H1 (cell line): Measurements from ENCODE around the gene TIE1. TPM values are rescaled to one million over a fixed set of nuclear protein-coding genes. Genes with fewer than 3 reads are reported as not detected.

Experiments used
- CTCF ChIA-PET: fragments of 300-600 bp; sonication (Branson Sonifier 250); formaldehyde crosslinking; loops from one replicate; lab custom pipeline; 2021; ENCODE audit not compliant: partially characterized antibody; lab: Charles Lee
- POLR2A ChIA-PET: fragments of 300-600 bp; sonication (Branson Sonifier 250); formaldehyde crosslinking; loops from one replicate; lab custom pipeline; 2021; ENCODE audit warnings: inconsistent platforms; ENCODE audit not compliant: partially characterized antibody; lab: Charles Lee
- DNase-seq, 2 experiments: peaks; one replicate each; pipeline versions ENCODE4 v3.0.0 to v3.0.0-alpha.2; 2010 to 2022; ENCODE audit warnings: low spot score in 2 of 2, low read depth in 1 of 2, mixed read lengths in 1 of 2
- FAIRE-seq: peaks from 2 replicates; lab custom pipeline; 2011; peaks lifted over from hg19 to GRCh38; lab: Jason Lieb, UNC
- H2AFZ ChIP-seq: 2 replicates; pipeline ENCODE4 v1.8.1; 2012; ENCODE audit warnings: low read length, inconsistent platforms
- H2AK5ac ChIP-seq: 2 replicates; pipeline ENCODE4 v1.6.1; 2013; ENCODE audit warnings: low read depth, low read length
- H2BK120ac ChIP-seq: replicated peaks from 2 replicates; pipeline ENCODE3; 2013; ENCODE audit warnings: low read depth, low read length, inconsistent platforms
- H2BK12ac ChIP-seq: 2 replicates; pipeline ENCODE4 v1.6.1; 2013; ENCODE audit warnings: low read depth, low read length
- H2BK15ac ChIP-seq: 2 replicates; pipeline ENCODE4 v1.6.1; 2013; ENCODE audit warnings: low read length
- H2BK20ac ChIP-seq: 2 replicates; pipeline ENCODE4 v1.6.1; 2013; ENCODE audit warnings: low read length
- H2BK5ac ChIP-seq: 2 replicates; pipeline ENCODE4 v1.6.1; 2013; ENCODE audit warnings: low read depth, low read length
- H3K14ac ChIP-seq: 2 replicates; pipeline ENCODE4 v1.6.1; 2013; ENCODE audit warnings: inconsistent platforms; ENCODE audit not compliant: insufficient read length
- H3K18ac ChIP-seq: 2 replicates; pipeline ENCODE4 v1.6.1; 2013; ENCODE audit warnings: low read length; ENCODE audit errors: extremely low read depth
- H3K23ac ChIP-seq: 2 replicates; pipeline ENCODE4 v1.6.1; 2013; ENCODE audit warnings: inconsistent platforms; ENCODE audit not compliant: insufficient read length
- H3K23me2 ChIP-seq: 2 replicates; pipeline ENCODE4 v1.6.1; 2013; ENCODE audit warnings: low read depth, low read length
- H3K27ac ChIP-seq: 2 replicates; pipeline ENCODE4 v1.6.1; 2011; ENCODE audit warnings: low read depth, low read length, inconsistent platforms
- H3K27me3 ChIP-seq, 4 experiments: replicated peaks in 1 of 4; 1 replicate in 1 of 4; 2 replicates in 3 of 4; pipeline versions ENCODE4 v1.6.1 to v1.8.1; 2011 to 2013; ENCODE audit warnings: low read length in 3 of 4, mild to moderate bottlenecking in 3 of 4, inconsistent platforms in 2 of 4, mixed read lengths in 2 of 4, moderate library complexity in 1 of 4; ENCODE audit not compliant: control insufficient read depth in 3 of 4, insufficient read depth in 3 of 4; ENCODE audit errors: extremely low read depth in 1 of 4
- H3K36me3 ChIP-seq, 4 experiments: 2 replicates each; pipeline versions ENCODE4 v1.6.1 to v1.8.1; 2011 to 2013; ENCODE audit warnings: mild to moderate bottlenecking in 4 of 4, low read length in 3 of 4, moderate library complexity in 2 of 4, control low read depth in 1 of 4, inconsistent platforms in 1 of 4; ENCODE audit not compliant: insufficient read depth in 4 of 4, control insufficient read depth in 2 of 4
- H3K4ac ChIP-seq: replicated peaks from 2 replicates; pipeline ENCODE3; 2013; ENCODE audit warnings: low read length, low read depth, mixed read lengths, inconsistent platforms; ENCODE audit not compliant: insufficient read length
- H3K4me1 ChIP-seq, 4 experiments: replicated peaks in 1 of 4; 1 replicate in 1 of 4; 2 replicates in 3 of 4; pipeline versions ENCODE4 v1.6.1 to v1.8.1; 2011 to 2013; ENCODE audit warnings: low read length in 3 of 4, inconsistent platforms in 2 of 4, mixed read lengths in 1 of 4; ENCODE audit not compliant: insufficient read depth in 4 of 4, control insufficient read depth in 3 of 4
- H3K4me2 ChIP-seq, 2 experiments: 2 replicates each; pipeline versions ENCODE4 v1.6.1 to v1.8.1; 2011 to 2013; ENCODE audit warnings: low read depth in 2 of 2, low read length in 2 of 2, control low read depth in 1 of 2, inconsistent platforms in 1 of 2, mild to moderate bottlenecking in 1 of 2; ENCODE audit not compliant: insufficient read depth in 1 of 2
- H3K4me3 ChIP-seq, 4 experiments: fragments of 200-600, 300-600 bp in 1 of 4; sonication (generic), shearing (Covaris generic), sonication (Bioruptor Twin) in 1 of 4; 2 replicates each; pipeline versions ENCODE4 v1.5.1 to v1.8.1; 2011 to 2016; ENCODE audit warnings: low read length in 4 of 4, low read depth in 3 of 4, control low read depth in 2 of 4, inconsistent platforms in 2 of 4, mild to moderate bottlenecking in 2 of 4, mixed read lengths in 1 of 4, moderate library complexity in 1 of 4; ENCODE audit not compliant: insufficient read depth in 2 of 4; ENCODE audit errors: extremely low read depth in 1 of 4
- H3K56ac ChIP-seq: replicated peaks from 2 replicates; pipeline ENCODE3; 2013; ENCODE audit warnings: low read depth, mild to moderate bottlenecking, mixed read lengths, low read length, inconsistent platforms; ENCODE audit not compliant: insufficient read length
- H3K79me1 ChIP-seq: 2 replicates; pipeline ENCODE4 v1.6.1; 2013; ENCODE audit warnings: low read depth, low read length, control low read depth
- H3K79me2 ChIP-seq, 2 experiments: 2 replicates each; pipeline versions ENCODE4 v1.6.1 to v1.8.1; 2012 to 2013; ENCODE audit warnings: low read length in 2 of 2, mild to moderate bottlenecking in 2 of 2, inconsistent platforms in 1 of 2; ENCODE audit not compliant: insufficient read depth in 2 of 2, control insufficient read depth in 1 of 2
- H3K9ac ChIP-seq, 4 experiments: replicated peaks in 1 of 4; 1 replicate in 1 of 4; 2 replicates in 3 of 4; pipeline versions ENCODE4 v1.6.1 to v1.8.1; 2011 to 2013; ENCODE audit warnings: low read depth in 3 of 4, low read length in 3 of 4, control low read depth in 2 of 4, mild to moderate bottlenecking in 2 of 4, moderate library complexity in 2 of 4, inconsistent platforms in 1 of 4; ENCODE audit errors: extremely low read depth in 1 of 4
- H3K9me3 ChIP-seq, 2 experiments: 2 replicates each; pipeline versions ENCODE4 v1.6.1 to v1.8.1; 2012 to 2013; ENCODE audit warnings: mild to moderate bottlenecking in 2 of 2, moderate library complexity in 2 of 2, control low read depth in 1 of 2, inconsistent platforms in 1 of 2, low read depth in 1 of 2, low read length in 1 of 2, mixed read lengths in 1 of 2; ENCODE audit not compliant: insufficient read depth in 2 of 2
- H4K20me1 ChIP-seq, 2 experiments: replicated peaks in 1 of 2; 2 replicates each; pipeline versions ENCODE3 to v1.8.1; 2011 to 2013; ENCODE audit warnings: inconsistent platforms in 2 of 2, low read length in 2 of 2, mild to moderate bottlenecking in 1 of 2; ENCODE audit not compliant: insufficient read depth in 2 of 2, control insufficient read depth in 1 of 2
- H4K5ac ChIP-seq: 2 replicates; pipeline ENCODE4 v1.6.1; 2013; ENCODE audit warnings: low read length, low read depth, mixed read lengths, inconsistent platforms; ENCODE audit not compliant: insufficient read length
- H4K8ac ChIP-seq: 2 replicates; pipeline ENCODE4 v1.8.0; 2013; ENCODE audit warnings: mild to moderate bottlenecking, moderate library complexity, low read length, inconsistent platforms; ENCODE audit not compliant: insufficient read depth; ENCODE audit errors: extremely low read depth
- H4K91ac ChIP-seq: replicated peaks from 2 replicates; pipeline ENCODE3; 2013; ENCODE audit warnings: low read length, mixed read lengths, inconsistent platforms; ENCODE audit not compliant: insufficient read length
- BCL11A ChIP-seq, 2 experiments: IDR thresholded peaks; one replicate each; pipeline ENCODE4 v1.6.1; 2011; ENCODE audit warnings: low read depth in 2 of 2, low read length in 2 of 2, mild to moderate bottlenecking in 2 of 2
- BRCA1 ChIP-seq: IDR thresholded peaks from 2 replicates; pipeline ENCODE4 v1.6.1; 2012; ENCODE audit warnings: low read depth, low read length, improper control_type of control experiment
- CHD2 ChIP-seq: IDR thresholded peaks from 2 replicates; pipeline ENCODE4 v1.6.1; 2012; ENCODE audit warnings: low read length, improper control_type of control experiment
- GTF2F1 ChIP-seq: IDR thresholded peaks from 2 replicates; pipeline ENCODE4 v1.6.1; 2012; ENCODE audit warnings: low read depth, low read length, improper control_type of control experiment, borderline replicate concordance
- PHF8 ChIP-seq: fragments of 200-600 bp; sonication (generic); conservative IDR thresholded peaks from 2 replicates; pipeline ENCODE4 v1.7.1; 2012; ENCODE audit warnings: low read depth, mild to moderate bottlenecking, inconsistent platforms, low read length, moderate library complexity
- SIRT6 ChIP-seq: IDR thresholded peaks from one replicate; pipeline ENCODE4 v1.7.1; 2012; ENCODE audit warnings: low read length, inconsistent platforms
- TAF7 ChIP-seq: optimal IDR thresholded peaks from 2 replicates; pipeline ENCODE3; 2011; ENCODE audit warnings: low read depth, mild to moderate bottlenecking, inconsistent platforms, low read length, moderate library complexity, borderline replicate concordance
- WGBS, 2 experiments: shearing (Covaris generic) in 1 of 2; methylation state at CpG; one replicate each; pipeline versions ENCODE4 v1.1.6 to v1.1.7; 2013 to 2015; ENCODE audit warnings: low lambda C conversion rate in 2 of 2, mixed read lengths in 2 of 2, inconsistent platforms in 1 of 2, low coverage in 1 of 2, missing lambda C conversion rate in 1 of 2; ENCODE audit not compliant: insufficient replicate concordance in 2 of 2, insufficient coverage in 1 of 2, insufficient read length in 1 of 2; ENCODE audit errors: extremely low coverage in 1 of 2, missing lambda C conversion rate in 1 of 2; 5-methylcytosine and 5-hydroxymethylcytosine counted together
- polyA plus RNA-seq, 7 experiments: library from polyadenylated mRNA; depleted of rRNA in 3 of 7; stranded (reverse) in 5 of 7; unstranded in 2 of 7; fragments of >200 nt in 5 of 7; fragments of 200-250 nt in 2 of 7; gene quantifications; 1 replicate in 5 of 7; 2 replicates in 1 of 7; 4 replicates in 1 of 7; pipeline versions ENCODE4 v1.2.1 to v1.2.3, GENCODE V29; 2011 to 2013; ENCODE audit warnings: missing spikeins in 2 of 7, mixed read lengths in 2 of 7
- total RNA-seq: library from RNA; stranded (reverse); fragmentation: NEBNext Ultra II Directional; extraction: Animal tissue kit (Norgen Biotek cat#: 25700); gene quantifications from 2 replicates; pipeline ENCODE4 v1.2.1, GENCODE V29; 2021

TIE1 gene
- total and polyA plus RNA-seq, 2 of the 8 experiments (the other 6 are each of a cell fraction or from before 2014, with no cell fraction given), result 0.74 to 2.2 TPM

DNA sequence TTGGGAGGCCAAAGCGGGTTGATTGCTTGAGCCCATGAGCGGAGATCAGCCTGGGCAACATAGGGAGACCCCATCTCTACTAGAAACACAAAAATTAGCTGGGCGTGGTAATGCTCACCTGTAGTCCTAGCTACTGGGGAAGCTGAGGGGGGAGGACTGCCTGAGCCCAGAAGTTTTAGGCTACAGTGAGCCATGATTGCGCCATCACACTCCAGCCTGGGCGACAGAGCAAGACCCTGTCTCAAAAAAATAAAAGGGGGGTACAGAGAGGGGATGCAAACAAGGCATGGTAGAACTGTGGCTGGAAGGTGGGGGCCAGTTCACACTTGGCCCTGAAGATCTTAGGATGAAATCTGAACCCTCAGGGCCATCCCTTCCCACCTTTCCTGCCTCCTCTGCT, 14.2 kb upstream of the TIE1 start:
- Histone ChIP-seq H2BK20ac (no peak overlapping the region), H3K4me3 (no peak overlapping the region), H3K14ac (no peak overlapping the region), H3K79me1 (no peaks in the 10 kb centered on the region; the same call in none of the 2 replicates), H3K27ac (no peak overlapping the region), H3K4me2 (no peak overlapping the region; a peak in 1 of 4 replicates), H3K23me2 (peaks cover 3% of the 10 kb centered on the region; the same call in 1 of the 2 replicates), H2BK5ac (0 out of 2 replicates have a peak overlapping the region, but pooled peaks have one; percentile 52), H3K79me2 (no peaks in the 10 kb centered on the region), H3K23ac (no peak overlapping the region), H2BK12ac (0 out of 2 replicates have a peak overlapping the region, but pooled peaks have one; percentile 60), H3K9ac (no peak overlapping the region), H3K18ac (no peak overlapping the region), H3K9me3 (no peaks in the 10 kb centered on the region), H3K4ac (no peak overlapping the region), H4K8ac (no peak overlapping the region), H4K20me1 (no peaks in the 10 kb centered on the region), H3K27me3 (no peaks in the 10 kb centered on the region; a peak in 1 of 7 replicates), H3K56ac (no peak overlapping the region), H2BK120ac (no peak overlapping the region), H2BK15ac (peak overlapping the region; percentile 81; the same call in 1 of the 2 replicates), H3K4me1 (peaks cover 0 to 15% (median 12%) of the 10 kb centered on the region in 4 experiments; a peak in 6 of 7 replicates), H4K5ac (no peak overlapping the region), H3K36me3 (no peaks in the 10 kb centered on the region), H2AK5ac (no peak overlapping the region), H4K91ac (no peak overlapping the region), H2AFZ (no peak overlapping the region)
- WGBS, 2 experiments, result 89% methylated on average over 5 of the region's 5 CpGs; no CpG with 5 or more reads in 1 of the 2 experiments
- FAIRE-seq, result no peak
- DNase-seq, result no peak
- CTCF ChIA-PET, result interaction anchor here (1.2 to 3.8 kb wide), 17 partner anchors 8 to 104 kb away, joined by 3 to 26 read pairs (median 5); partner anchors contain the start of genes MED8, SZT2, TIE1 and TMEM125
- POLR2A ChIA-PET, result interaction anchor here (1.3 to 2.1 kb wide), 3 partner anchors 8 to 13 kb away, joined by 3 to 15 read pairs (median 5); no protein-coding TSS in a partner anchor
- TF ChIP-seq SIRT6 (no peak), BRCA1 (no peak), CHD2 (no peak), BCL11A (IDR thresholded peaks at IDR 0.05; ENCODE audit: low read depth in 2 of 2, low read length in 2 of 2) (no peak), GTF2F1 (no peak), TAF7 (no peak), PHF8 (no peak)
